GM19099 (cell line): Measurements from ENCODE around the gene KCNJ16.

Experiments used
- POLR2A ChIP-seq: IDR thresholded peaks from 3 replicates; pipeline ENCODE4 v1.6.1; 2011; ENCODE audit warnings: low read depth; ENCODE audit not compliant: insufficient read length; ENCODE audit errors: extremely low read depth

The KCNJ16 gene

GRCh38 chr17:70053241-70054234 lies 21.5 kb upstream of the KCNJ16 start:
- no peak for TF ChIP-seq POLR2A

DNA sequence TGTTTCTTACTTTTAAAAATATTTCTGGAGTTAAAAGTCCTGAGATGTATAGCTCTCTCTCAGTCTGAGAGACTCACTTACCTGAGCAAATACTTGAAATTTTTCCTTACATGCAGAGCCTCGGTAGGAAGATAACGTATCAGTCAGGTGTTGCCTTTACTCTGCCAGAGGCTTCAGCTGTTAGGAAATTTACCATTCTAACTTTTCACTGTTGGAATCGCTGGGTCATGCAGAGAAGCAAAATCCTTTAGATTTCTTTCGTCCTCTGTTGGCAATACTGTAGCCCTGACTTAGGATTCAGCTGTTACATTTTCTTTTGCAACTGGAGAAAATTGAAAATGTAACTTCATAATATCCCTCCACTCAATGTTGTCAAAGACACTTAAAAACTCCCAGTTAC lies 20.0 kb upstream of the KCNJ16 start:
- TF ChIP-seq POLR2A = no peak

- no peak for TF ChIP-seq POLR2A
These were observed 16.0 kb upstream of the KCNJ16 start for GRCh38 chr17:70059071-70059470.

DNA sequence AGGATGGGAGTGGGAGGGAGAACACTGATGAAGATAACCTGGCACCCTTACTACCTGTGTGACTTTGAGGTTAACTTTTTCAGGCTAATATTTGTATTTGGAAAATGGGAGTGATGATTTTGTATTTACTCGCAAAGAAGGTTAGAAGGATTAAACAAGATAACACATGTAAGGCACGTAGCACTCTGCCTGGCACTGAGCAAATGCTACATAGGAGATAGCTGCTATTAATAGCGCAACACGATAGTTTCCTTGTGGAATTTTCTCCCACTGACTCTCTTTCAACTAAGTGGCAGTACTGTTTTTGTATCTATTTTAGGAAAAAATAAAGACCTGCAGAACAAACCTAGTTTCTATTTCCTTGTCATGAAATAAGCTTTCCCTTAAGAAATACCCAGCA lies 15.4 kb upstream of the KCNJ16 start:
- TF ChIP-seq POLR2A = no peak

- TF ChIP-seq POLR2A = no peak
These were observed 14.6 kb upstream of the KCNJ16 start for GRCh38 chr17:70060415-70060814.

- no peak for TF ChIP-seq POLR2A
These were observed 7.9 kb upstream of the KCNJ16 start for GRCh38 chr17:70067134-70067533.

- TF ChIP-seq POLR2A = no peak
These were observed 4.6 kb upstream of the KCNJ16 start for GRCh38 chr17:70070305-70071027.

- no peak for TF ChIP-seq POLR2A
These were observed 3.9 kb upstream of the KCNJ16 start for GRCh38 chr17:70071127-70071526.

DNA sequence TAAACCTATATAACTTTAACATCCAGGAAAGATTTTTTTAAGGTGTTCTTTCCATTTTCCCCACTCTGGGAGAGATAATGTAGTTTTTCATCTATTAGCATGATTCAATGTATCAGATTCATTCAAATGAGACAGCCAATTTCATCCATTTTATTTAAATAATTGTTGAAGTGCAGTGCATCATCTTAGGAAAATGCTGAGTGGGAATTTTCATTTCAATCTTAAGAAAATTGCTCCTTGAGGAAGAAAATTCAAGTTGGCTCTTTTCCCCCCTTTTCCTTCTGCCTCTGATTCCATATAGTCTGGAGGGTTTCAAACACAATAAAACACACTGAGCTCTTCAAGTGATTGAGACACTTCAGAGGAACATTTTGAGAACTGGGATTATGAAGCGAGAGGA lies 3.4 kb upstream of the KCNJ16 start:
- no peak for TF ChIP-seq POLR2A

DNA sequence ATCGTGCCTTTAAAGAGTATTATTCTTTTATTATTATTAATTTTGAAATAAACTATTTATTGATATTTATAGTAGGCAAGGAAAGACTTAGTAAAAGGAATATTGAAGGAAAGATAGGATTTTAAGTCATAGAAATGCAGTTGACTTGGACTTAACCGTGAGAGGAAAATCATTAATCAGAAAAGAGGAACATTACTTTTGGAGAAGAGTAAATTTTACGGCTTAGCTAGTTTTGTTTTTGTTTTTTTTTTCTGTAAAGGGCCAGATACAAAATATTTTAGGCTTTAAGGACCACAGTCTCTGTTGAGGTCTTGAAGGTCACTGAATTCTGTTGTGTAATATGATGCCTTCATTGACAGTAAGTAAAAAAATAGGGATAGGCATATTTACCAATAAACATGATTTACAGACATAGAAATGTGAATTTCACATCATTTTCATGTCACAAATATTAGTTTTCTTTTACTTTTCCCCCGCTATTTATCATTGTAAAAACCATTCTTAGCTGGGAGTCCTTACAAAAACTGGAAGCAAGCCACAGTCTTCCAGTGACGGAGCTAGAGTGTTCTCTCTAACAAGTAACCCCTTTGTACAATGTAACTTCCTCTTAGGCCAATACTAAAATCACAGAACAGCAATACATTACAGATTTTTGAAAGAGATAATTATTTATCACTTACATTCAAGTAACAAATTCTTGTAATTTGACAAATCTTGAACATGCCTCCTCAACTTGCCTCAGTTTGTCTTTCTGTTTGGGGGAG lies 2.3 kb upstream of the KCNJ16 start:
- no peak for TF ChIP-seq POLR2A

DNA sequence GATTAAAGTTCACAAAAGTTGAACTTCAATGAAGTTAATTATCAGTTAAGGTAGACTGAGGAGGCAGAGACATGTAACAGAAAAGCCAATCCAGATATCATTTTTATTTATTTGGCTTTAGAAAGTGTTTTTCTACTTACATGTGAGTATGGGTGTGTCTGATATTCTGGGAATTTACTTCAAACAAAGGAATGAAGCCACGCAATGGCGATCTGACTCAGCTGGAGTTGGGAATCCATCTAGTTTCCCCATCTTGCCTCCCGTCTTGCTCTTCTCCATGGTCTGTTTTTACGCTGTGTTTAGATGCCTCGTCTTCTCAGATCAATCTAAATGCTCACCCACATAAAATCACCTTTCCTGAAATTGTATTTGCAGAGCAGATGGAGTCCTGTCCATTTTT lies 1.7 kb upstream of the KCNJ16 start:
- TF ChIP-seq POLR2A = no peak

GRCh38 chr17:70073799-70074198 lies 1.2 kb upstream of the KCNJ16 start:
- TF ChIP-seq POLR2A = no peak

DNA sequence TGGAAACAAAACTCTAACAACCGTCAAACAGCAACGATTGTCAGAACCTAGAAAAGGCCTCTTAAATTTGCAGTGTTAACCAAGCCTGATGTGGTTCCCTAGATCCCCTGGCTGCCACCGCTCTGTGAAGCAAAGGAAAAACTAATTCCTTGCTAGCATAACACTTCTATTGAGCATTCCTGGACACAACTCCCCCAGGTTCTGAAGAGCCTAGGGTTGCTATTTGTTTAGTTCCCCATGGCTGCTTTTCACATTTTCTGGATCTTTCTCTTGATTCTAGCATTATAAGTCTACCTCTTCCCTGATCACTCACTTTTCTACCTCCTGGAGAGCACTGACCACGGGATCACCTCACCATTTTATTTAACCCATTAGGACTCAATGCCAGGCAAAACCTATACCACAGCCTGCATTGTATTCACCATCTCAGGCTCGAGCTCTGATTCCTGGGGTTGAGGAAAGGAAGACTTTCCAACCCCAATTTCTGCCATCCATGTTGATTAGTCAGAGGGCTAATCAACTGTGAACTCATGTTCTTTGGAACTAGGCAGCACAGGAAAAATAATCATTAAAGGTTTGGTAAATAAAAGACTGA lies 692 bp upstream of the KCNJ16 start:
- no peak for TF ChIP-seq POLR2A

- no peak for TF ChIP-seq POLR2A
These were observed 1.2 kb downstream of the KCNJ16 start for GRCh38 chr17:70076189-70076588.

DNA sequence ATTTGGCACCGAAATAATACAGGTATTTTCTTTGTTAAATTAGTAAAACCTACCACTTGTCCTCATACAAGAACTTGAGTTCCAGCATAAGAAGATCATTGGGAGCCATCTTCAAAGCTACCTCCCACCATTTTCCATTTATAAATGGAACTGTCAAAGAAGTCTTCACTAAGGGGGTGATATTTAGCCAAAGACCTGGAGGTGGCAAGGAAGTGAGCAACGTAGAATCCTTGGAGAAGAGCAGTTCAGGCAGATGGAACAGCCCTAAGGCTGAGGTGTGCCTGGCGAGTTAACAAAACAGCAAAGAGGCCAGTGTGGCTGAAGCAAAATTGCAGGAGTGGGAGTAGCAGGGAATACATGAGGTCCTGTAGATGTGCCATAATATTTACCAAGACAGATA lies 1.8 kb downstream of the KCNJ16 start:
- TF ChIP-seq POLR2A = no peak
